RCC 7860 (cell line): Measurements from ENCODE around the gene SETBP1.

Experiments used
- DNase-seq: peaks from one replicate; pipeline ENCODE4 v3.0.0-alpha.2; 2015; ENCODE audit warnings: low spot score
- FAIRE-seq: peaks from 2 replicates; lab custom pipeline; 2012; peaks lifted over from hg19 to GRCh38; lab: Jason Lieb, UNC

The SETBP1 gene

GRCh38 chr18:44955825-44956224 is 275.1 kb downstream of the SETBP1 start:
- no peak for FAIRE-seq
- no peak for DNase-seq

- DNase-seq (no peak), FAIRE-seq (no peak)
Observed at GRCh38 chr18:44957025-44957424, 276.3 kb downstream of the SETBP1 start.

GRCh38 chr18:44957461-44957860 is 276.8 kb downstream of the SETBP1 start:
- FAIRE-seq (no peak), DNase-seq (no peak)

GRCh38 chr18:44958040-44958439 is 277.4 kb downstream of the SETBP1 start:
- no peak for FAIRE-seq
- DNase-seq = no peak

- DNase-seq = no peak
Observed at GRCh38 chr18:44958455-44958854, 277.8 kb downstream of the SETBP1 start.

GRCh38 chr18:44959013-44959412 is 278.3 kb downstream of the SETBP1 start:
- DNase-seq (no peak), FAIRE-seq (no peak)

More at GRCh38 chr18:44958455-44958854, 277.8 kb downstream of the SETBP1 start:
- no peak for FAIRE-seq

- no peak for DNase-seq
- no peak for FAIRE-seq
Observed at GRCh38 chr18:44960580-44960979, 279.9 kb downstream of the SETBP1 start.

GRCh38 chr18:44961288-44961995 is 280.8 kb downstream of the SETBP1 start:
- FAIRE-seq (no peak), DNase-seq (no peak)

- FAIRE-seq (no peak), DNase-seq (no peak)
Observed at GRCh38 chr18:44967599-44967998, 286.9 kb downstream of the SETBP1 start.

- FAIRE-seq (no peak), DNase-seq (no peak)
Observed at GRCh38 chr18:44968336-44968735, 287.6 kb downstream of the SETBP1 start.

GRCh38 chr18:44969214-44969795 is 288.6 kb downstream of the SETBP1 start:
- no peak for DNase-seq
- FAIRE-seq = no peak

- FAIRE-seq (no peak), DNase-seq (no peak)
Observed at GRCh38 chr18:44973282-44973681, 292.6 kb downstream of the SETBP1 start.

GRCh38 chr18:44974174-44974573 is 293.5 kb downstream of the SETBP1 start:
- FAIRE-seq (no peak), DNase-seq (no peak)

GRCh38 chr18:44977856-44978255 is 297.2 kb downstream of the SETBP1 start:
- FAIRE-seq (no peak), DNase-seq (no peak)

- DNase-seq = no peak
Observed at GRCh38 chr18:44979748-44980147, 299.1 kb downstream of the SETBP1 start.

GRCh38 chr18:44981121-44981520 is 300.4 kb downstream of the SETBP1 start:
- DNase-seq (no peak), FAIRE-seq (no peak)

More at GRCh38 chr18:44979748-44980147, 299.1 kb downstream of the SETBP1 start:
- FAIRE-seq = no peak

GRCh38 chr18:44986933-44987332 is 306.2 kb downstream of the SETBP1 start:
- FAIRE-seq = no peak
- no peak for DNase-seq

GRCh38 chr18:44987371-44987770 is 306.7 kb downstream of the SETBP1 start:
- FAIRE-seq (no peak), DNase-seq (no peak)

GRCh38 chr18:44988821-44989587 is 308.3 kb downstream of the SETBP1 start:
- FAIRE-seq (no peak), DNase-seq (no peak)

- DNase-seq = no peak
- FAIRE-seq = no peak
Observed at GRCh38 chr18:44996261-44996660, 315.6 kb downstream of the SETBP1 start.

- FAIRE-seq = no peak
Observed at GRCh38 chr18:44997174-44997573, 316.5 kb downstream of the SETBP1 start.

GRCh38 chr18:44998360-44998759 is 317.7 kb downstream of the SETBP1 start:
- DNase-seq (no peak), FAIRE-seq (no peak)

More at GRCh38 chr18:44997174-44997573, 316.5 kb downstream of the SETBP1 start:
- DNase-seq = no peak
